ENCODE data around the gene RNF151.

RNF151 gene

DNA sequence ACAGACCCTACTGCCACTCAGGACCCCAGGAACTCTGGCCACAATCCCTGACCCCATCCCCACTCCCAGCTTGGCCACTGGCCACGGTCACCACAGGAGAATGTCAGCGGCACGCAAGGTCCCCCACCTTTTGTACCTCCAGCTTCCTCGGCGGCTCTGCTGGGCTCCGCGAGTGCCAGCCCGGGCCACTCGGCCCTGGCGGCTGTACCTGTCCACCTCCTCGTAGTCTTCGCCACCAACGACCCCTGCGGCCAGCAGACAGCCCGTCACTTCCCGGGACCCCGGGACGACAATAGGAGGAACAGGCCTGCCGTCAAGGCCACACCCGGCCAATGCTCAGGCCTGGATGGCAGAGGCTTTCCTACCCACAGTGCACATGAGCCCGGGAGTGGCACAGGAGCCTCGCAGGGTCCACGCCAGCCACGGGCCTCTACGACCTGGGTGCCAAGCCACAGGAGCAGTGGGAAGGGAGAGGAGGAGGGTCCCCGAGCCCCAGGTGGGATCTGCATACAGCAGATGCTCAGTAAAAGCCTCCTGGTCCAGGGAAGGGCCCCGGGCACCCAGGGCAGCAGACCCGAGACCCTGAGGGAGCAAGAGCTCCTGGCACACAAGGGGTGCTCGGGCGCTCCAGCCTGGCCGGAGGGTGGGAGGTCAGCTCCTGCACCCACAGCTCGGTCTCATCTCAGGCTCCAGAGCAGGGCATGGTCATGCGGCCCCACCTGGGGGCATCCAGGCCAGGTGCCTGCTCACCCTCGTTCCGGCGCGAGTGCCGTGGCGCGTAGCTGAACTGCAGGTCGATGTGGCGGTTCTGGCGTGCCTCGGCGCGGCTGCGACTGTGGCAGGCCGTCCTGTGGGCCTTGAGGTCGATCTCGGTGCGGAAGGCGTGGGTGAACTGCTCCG is 35.0 kb downstream of the RNF151 start:
- Histone ChIP-seq H3K4me1 (peaks cover 0 to 32% (median 27%) of the 10 kb centered on the region in 4 donors), H3K36me3 (peaks cover 59 to 74% (median 60%) of the 10 kb centered on the region in 3 donors), H3K27me3 (no peaks in the 10 kb centered on the region), H3K9me3 (no peaks in the 10 kb centered on the region), H3K27ac (no peak overlapping the region), H3K4me3 (no peak overlapping the region)
- TF ChIP-seq, protein P1, sequence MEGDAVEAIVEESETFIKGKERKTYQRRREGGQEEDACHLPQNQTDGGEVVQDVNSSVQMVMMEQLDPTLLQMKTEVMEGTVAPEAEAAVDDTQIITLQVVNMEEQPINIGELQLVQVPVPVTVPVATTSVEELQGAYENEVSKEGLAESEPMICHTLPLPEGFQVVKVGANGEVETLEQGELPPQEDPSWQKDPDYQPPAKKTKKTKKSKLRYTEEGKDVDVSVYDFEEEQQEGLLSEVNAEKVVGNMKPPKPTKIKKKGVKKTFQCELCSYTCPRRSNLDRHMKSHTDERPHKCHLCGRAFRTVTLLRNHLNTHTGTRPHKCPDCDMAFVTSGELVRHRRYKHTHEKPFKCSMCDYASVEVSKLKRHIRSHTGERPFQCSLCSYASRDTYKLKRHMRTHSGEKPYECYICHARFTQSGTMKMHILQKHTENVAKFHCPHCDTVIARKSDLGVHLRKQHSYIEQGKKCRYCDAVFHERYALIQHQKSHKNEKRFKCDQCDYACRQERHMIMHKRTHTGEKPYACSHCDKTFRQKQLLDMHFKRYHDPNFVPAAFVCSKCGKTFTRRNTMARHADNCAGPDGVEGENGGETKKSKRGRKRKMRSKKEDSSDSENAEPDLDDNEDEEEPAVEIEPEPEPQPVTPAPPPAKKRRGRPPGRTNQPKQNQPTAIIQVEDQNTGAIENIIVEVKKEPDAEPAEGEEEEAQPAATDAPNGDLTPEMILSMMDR (IDR thresholded peaks at IDR 0.05): no peak
- no peak for DNase-seq
- intact Hi-C loops (cut with DNase I; ENCODE audit: low total_unique reads): no loop called here

- DNase-seq: no peak
- Histone ChIP-seq H3K27me3 (no peaks in the 10 kb centered on the region), H3K4me3 (no peak overlapping the region), H3K36me3 (peaks cover 53 to 67% (median 59%) of the 10 kb centered on the region in 3 donors), H3K27ac (no peak overlapping the region), H3K9me3 (no peaks in the 10 kb centered on the region), H3K4me1 (peaks cover 0 to 42% (median 36%) of the 10 kb centered on the region in 4 donors)
- intact Hi-C loops (cut with DNase I; ENCODE audit: low total_unique reads): no loop called here
- TF ChIP-seq, protein P1 (IDR thresholded peaks at IDR 0.05): no peak
These were observed 36.0 kb downstream of the RNF151 start for GRCh38 chr16:2002406-2003230.

DNA sequence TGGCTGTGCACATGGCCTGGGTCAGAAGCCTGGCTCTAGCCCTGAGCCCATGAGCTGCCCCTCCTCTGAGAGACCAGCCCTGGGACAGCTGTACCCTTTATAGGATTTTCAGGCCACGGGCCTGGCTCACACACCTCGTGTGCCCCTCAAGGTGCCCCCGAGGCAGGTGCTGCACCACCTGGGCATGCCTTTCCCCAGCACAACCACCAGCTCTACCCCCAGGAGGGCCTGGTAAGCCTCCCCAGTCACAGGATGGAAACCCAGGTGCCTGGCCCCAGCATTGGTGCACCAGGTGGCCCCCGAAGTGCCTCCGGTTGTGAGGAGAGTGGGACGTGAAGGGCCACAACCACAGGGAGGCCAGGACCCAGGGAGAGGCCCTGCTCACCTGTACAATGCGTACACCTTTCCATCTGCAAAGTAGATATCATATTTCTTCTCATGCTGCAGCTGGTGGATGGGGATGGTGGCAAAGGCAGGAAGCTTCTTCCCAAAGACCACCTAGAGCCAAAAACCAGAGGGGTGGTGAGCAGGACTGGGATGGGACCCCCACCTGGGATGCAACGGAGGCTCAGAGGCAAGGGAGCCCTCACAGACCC is 36.7 kb downstream of the RNF151 start:
- Histone ChIP-seq H3K36me3 (peaks cover 47 to 60% (median 52%) of the 10 kb centered on the region in 3 donors), H3K27ac (no peak overlapping the region), H3K4me1 (peaks cover 0 to 49% (median 44%) of the 10 kb centered on the region in 4 donors), H3K9me3 (no peaks in the 10 kb centered on the region), H3K27me3 (no peaks in the 10 kb centered on the region), H3K4me3 (no peak overlapping the region)
- TF ChIP-seq, protein P1 (IDR thresholded peaks at IDR 0.05): no peak
- no peak for DNase-seq
- intact Hi-C loops (cut with DNase I; ENCODE audit: low total_unique reads): no loop called here

GRCh38 chr16:2003827-2004641 is 37.4 kb downstream of the RNF151 start:
- Histone ChIP-seq H3K27me3 (no peaks in the 10 kb centered on the region), H3K4me1 (peaks cover 0 to 54% (median 50%) of the 10 kb centered on the region in 4 donors), H3K9me3 (no peaks in the 10 kb centered on the region), H3K4me3 (no peak overlapping the region), H3K27ac (no peak overlapping the region), H3K36me3 (peaks cover 40 to 53% (median 45%) of the 10 kb centered on the region in 3 donors)
- TF ChIP-seq, protein P1 (IDR thresholded peaks at IDR 0.05): peak; percentile 71 to 81
- intact Hi-C loops (cut with DNase I; ENCODE audit: low total_unique reads): no loop called here
- DNase-seq: peak; percentile 77 to 85

Measured in tibial artery (tissue), 4 donors.